Neural progenitor cell (in vitro differentiated cells): Measurements from ENCODE around the gene STRIP2.

Experiments
- CTCF ChIP-seq: fragments of 200-600 bp; sonication (generic); IDR thresholded peaks from 2 replicates; pipeline ENCODE4 v1.5.1; 2017; ENCODE audit warnings: antibody characterized with exemption, mild to moderate bottlenecking
- EZH2 ChIP-seq: fragments of 200-600 bp; sonication (generic); IDR thresholded peaks from 2 replicates; pipeline ENCODE4 v1.6.1; 2017; ENCODE audit warnings: antibody characterized with exemption, mild to moderate bottlenecking, moderate library complexity
- EZH2phosphoT487 ChIP-seq: fragments of 200-600 bp; sonication (generic); IDR thresholded peaks from 2 replicates; pipeline ENCODE4 v1.6.1; 2017; ENCODE audit warnings: antibody characterized with exemption

GRCh38 chr7:129456421-129456820, 22.2 kb downstream of the STRIP2 start:
- TF ChIP-seq CTCF (no peak), EZH2 (no peak), EZH2phosphoT487 (no peak)
